Ishikawa (cell line): ENCODE measurements around the gene TRIM24.

Experiments
- CEBPB ChIP-seq: IDR thresholded peaks from 2 replicates; pipeline ENCODE4 v1.6.1; 2012
- CREB1 ChIP-seq: IDR thresholded peaks from 2 replicates; pipeline ENCODE4 v1.6.1; 2012; ENCODE audit warnings: low read depth
- EGR1 ChIP-seq: IDR thresholded peaks from 2 replicates; pipeline ENCODE4 v1.6.1; 2012
- EP300 ChIP-seq: IDR thresholded peaks from 2 replicates; pipeline ENCODE4 v1.6.1; 2012; ENCODE audit warnings: borderline replicate concordance
- FOXM1 ChIP-seq: IDR thresholded peaks from 2 replicates; pipeline ENCODE4 v1.6.1; 2012; ENCODE audit warnings: low read depth, borderline replicate concordance
- NFIC ChIP-seq: IDR thresholded peaks from 2 replicates; pipeline ENCODE4 v1.6.1; 2012
- RAD21 ChIP-seq: IDR thresholded peaks from 2 replicates; pipeline ENCODE4 v1.6.1; 2012; ENCODE audit warnings: low read depth
- TAF1 ChIP-seq: IDR thresholded peaks from 2 replicates; pipeline ENCODE4 v1.6.1; 2012; ENCODE audit warnings: low read depth, mild to moderate bottlenecking
- TCF12 ChIP-seq: IDR thresholded peaks from 2 replicates; pipeline ENCODE4 v1.6.1; 2012; ENCODE audit warnings: low read depth
- TEAD4 ChIP-seq: IDR thresholded peaks from 2 replicates; pipeline ENCODE4 v1.6.1; 2012
- YY1 ChIP-seq: IDR thresholded peaks from 2 replicates; pipeline ENCODE4 v1.6.1; 2012; ENCODE audit warnings: low read depth
- ZBTB7A ChIP-seq: IDR thresholded peaks from 2 replicates; pipeline ENCODE4 v1.6.1; 2012; ENCODE audit warnings: low read depth
- TF ChIP-seq, protein P1 (sequence below): IDR thresholded peaks from 2 replicates; pipeline ENCODE4 v1.6.1; 2012; ENCODE audit warnings: low read depth, mild to moderate bottlenecking
- TF ChIP-seq, protein P2 (sequence below): IDR thresholded peaks from 2 replicates; pipeline ENCODE4 v1.6.1; 2012
- TF ChIP-seq, protein P3 (sequence below): IDR thresholded peaks from 2 replicates; pipeline ENCODE4 v1.6.1; 2012

The TRIM24 gene

DNA sequence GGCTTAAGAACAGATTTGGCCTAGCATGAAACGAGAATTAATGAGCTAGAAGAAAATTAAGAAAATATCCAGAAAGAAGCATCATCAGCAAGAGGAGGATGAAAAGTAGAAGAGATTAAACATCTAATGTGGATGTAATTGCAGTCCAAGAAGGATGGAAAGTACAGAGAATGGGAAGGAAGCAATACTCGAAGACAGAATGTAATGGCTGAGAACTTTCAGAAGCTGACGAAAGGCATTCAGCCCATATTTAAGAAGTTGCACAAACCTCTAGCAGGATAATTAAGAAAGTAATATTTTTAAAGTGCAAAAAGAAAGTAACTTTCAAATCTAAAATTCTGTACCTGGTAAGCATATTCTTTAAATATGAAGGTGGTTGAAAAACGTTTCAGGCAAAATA is 60.7 kb downstream of the TRIM24 start:
- TF ChIP-seq, protein P1, sequence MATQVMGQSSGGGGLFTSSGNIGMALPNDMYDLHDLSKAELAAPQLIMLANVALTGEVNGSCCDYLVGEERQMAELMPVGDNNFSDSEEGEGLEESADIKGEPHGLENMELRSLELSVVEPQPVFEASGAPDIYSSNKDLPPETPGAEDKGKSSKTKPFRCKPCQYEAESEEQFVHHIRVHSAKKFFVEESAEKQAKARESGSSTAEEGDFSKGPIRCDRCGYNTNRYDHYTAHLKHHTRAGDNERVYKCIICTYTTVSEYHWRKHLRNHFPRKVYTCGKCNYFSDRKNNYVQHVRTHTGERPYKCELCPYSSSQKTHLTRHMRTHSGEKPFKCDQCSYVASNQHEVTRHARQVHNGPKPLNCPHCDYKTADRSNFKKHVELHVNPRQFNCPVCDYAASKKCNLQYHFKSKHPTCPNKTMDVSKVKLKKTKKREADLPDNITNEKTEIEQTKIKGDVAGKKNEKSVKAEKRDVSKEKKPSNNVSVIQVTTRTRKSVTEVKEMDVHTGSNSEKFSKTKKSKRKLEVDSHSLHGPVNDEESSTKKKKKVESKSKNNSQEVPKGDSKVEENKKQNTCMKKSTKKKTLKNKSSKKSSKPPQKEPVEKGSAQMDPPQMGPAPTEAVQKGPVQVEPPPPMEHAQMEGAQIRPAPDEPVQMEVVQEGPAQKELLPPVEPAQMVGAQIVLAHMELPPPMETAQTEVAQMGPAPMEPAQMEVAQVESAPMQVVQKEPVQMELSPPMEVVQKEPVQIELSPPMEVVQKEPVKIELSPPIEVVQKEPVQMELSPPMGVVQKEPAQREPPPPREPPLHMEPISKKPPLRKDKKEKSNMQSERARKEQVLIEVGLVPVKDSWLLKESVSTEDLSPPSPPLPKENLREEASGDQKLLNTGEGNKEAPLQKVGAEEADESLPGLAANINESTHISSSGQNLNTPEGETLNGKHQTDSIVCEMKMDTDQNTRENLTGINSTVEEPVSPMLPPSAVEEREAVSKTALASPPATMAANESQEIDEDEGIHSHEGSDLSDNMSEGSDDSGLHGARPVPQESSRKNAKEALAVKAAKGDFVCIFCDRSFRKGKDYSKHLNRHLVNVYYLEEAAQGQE, result no peak
- TF ChIP-seq TAF1 (no peak), FOXM1 (no peak), CEBPB (no peak), CREB1 (no peak)
- TF ChIP-seq, protein P2, sequence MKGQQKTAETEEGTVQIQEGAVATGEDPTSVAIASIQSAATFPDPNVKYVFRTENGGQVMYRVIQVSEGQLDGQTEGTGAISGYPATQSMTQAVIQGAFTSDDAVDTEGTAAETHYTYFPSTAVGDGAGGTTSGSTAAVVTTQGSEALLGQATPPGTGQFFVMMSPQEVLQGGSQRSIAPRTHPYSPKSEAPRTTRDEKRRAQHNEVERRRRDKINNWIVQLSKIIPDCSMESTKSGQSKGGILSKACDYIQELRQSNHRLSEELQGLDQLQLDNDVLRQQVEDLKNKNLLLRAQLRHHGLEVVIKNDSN, result no peak

DNA sequence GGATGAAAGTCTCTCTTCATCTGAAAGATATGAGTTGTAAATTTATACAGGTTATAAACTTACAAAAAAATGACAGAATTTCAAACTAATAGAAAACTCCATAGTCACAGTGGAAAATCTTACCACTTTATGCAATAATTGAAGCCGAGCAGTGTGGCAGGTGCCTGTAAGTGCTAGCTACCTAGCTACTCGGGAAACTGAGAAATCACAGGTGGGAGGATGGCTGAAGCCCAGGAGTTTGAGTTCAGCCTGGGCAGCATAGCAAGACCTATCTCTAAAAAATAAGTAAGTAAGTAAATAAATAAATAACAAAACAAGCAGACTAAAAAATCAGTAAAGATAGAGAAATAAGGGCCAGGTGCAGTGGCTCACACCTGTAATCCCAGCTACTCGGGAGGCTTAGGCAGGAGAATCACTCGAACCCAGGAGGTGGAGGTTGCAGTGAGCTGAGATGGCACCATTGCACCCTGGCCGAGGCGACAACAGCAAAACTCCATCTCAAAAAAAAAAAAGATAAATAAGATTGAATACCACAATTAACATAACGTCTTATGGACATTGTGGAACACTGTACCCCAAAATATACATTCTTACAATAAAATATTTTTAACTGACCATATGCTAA is 61.9 kb downstream of the TRIM24 start:
- TF ChIP-seq RAD21, result no peak
- TF ChIP-seq EP300, result no peak
- TF ChIP-seq TAF1, result no peak
- TF ChIP-seq CREB1, result no peak

DNA sequence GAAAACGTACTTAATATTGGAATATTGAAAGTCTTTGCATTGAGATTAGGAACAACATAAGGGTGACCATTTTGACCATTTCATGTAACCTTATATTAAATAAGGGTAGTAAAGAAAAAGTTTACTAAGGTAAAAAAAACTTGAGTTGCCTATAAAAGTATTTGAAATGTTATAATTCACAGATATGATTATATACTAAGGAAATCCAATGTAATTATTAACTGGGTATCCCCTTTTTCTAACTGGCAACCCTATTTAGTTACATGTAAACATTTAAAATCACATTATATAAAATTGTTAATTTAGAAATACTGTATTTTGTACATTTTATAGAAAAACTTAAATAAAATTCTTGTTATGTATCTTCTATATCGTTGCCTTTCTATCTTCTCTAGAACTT is 64.2 kb downstream of the TRIM24 start:
- no peak for TF ChIP-seq FOXM1
- TF ChIP-seq, protein P1, result no peak
- TF ChIP-seq CREB1, result no peak
- no peak for TF ChIP-seq TAF1
- no peak for TF ChIP-seq CEBPB
- TF ChIP-seq TCF12, result no peak
- TF ChIP-seq, protein P2, result no peak
- no peak for TF ChIP-seq RAD21
- TF ChIP-seq EP300, result no peak
- TF ChIP-seq, protein P3, sequence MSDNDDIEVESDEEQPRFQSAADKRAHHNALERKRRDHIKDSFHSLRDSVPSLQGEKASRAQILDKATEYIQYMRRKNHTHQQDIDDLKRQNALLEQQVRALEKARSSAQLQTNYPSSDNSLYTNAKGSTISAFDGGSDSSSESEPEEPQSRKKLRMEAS, result no peak

DNA sequence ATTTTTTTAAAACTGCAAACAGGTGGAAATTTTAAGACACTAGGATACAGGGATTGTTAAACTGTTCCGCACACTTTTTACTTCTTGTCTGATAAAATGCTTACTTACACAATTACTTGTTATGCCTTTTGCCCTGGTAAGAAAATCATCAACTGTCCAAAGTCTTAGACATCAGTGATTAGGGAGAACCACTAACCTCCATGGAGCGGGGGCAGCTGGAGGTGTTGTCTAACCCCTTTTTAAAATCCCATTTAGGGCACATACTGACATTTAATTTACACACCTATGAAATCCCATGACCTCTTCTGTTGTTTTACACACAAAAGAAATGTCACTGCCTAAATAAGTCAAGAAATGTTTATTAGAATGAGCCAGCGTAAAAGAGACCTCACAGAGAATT is 65.7 kb downstream of the TRIM24 start:
- TF ChIP-seq RAD21 (no peak), YY1 (no peak), CREB1 (no peak), TCF12 (no peak), EGR1 (no peak), FOXM1 (no peak), NFIC (no peak), EP300 (no peak), ZBTB7A (no peak), TAF1 (no peak), CEBPB (no peak), TEAD4 (no peak)
- TF ChIP-seq, protein P3, result no peak
- TF ChIP-seq, protein P1, result no peak
- TF ChIP-seq, protein P2, result no peak

DNA sequence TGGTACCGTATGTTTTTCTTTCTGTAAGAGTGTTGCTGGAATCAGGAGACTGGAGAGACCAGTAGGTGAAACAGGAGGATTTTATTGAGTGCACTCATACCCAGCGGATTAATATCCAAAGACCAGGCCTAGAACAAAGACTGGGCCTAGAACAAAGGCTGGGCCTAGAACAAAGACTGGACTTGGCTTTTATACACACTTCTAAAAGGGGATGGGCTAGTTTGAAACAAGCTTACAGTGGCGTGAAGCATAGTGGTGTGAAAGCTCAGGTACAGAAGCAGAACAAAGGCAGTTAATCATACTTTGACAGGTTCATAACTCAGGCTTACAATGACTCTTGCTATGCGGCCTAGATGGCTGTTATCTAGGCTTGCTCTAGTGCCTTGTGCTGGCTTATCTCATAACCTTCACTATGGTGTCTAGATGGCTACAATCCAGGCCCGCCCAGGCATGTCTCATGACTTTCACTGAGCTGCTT is 67.7 kb downstream of the TRIM24 start:
- TF ChIP-seq TCF12, result no peak
- TF ChIP-seq NFIC, result no peak
